Gastrocnemius medialis (tissue), 4 donors: Measurements from ENCODE around the gene ACYP2. TPM values are rescaled to one million over a fixed set of nuclear protein-coding genes. Genes with fewer than 3 reads are reported as not detected.

Source experiments
- ATAC-seq, 2 donors: fragments of 150-250 bp; one replicate each; pipeline ENCODE4 v1.9.1; 2016
- DNase-seq, 2 donors: peaks; one replicate each; pipeline ENCODE4 v3.0.0-alpha.2; 2019
- H3K27ac ChIP-seq, 4 donors: fragments of 200-600 bp; sonication (generic); 1 replicate in 1 of 4; 2 replicates in 3 of 4; pipeline ENCODE4 v1.5.1; 2016 to 2018; ENCODE audit warnings: mild to moderate bottlenecking in 2 of 4, moderate library complexity in 1 of 4
- H3K27me3 ChIP-seq, 3 donors: fragments of 200-600 bp; sonication (generic) in 2 of 3; 1 replicate in 1 of 3; 2 replicates in 2 of 3; pipeline versions ENCODE4 v1.5.1 to v1.6.0; 2016 to 2019; ENCODE audit warnings: mild to moderate bottlenecking in 1 of 3, moderate library complexity in 1 of 3
- H3K36me3 ChIP-seq, 2 donors: fragments of 200-600 bp; sonication (generic) in 1 of 2; one replicate each; pipeline ENCODE4 v1.5.1; 2017 to 2018
- H3K4me1 ChIP-seq, 2 donors: fragments of 200-600 bp; sonication (generic) in 1 of 2; one replicate each; pipeline ENCODE4 v1.5.1; 2016 to 2017; ENCODE audit warnings: mild to moderate bottlenecking in 2 of 2
- H3K4me3 ChIP-seq, 4 donors: fragments of 200-600 bp; sonication (generic) in 3 of 4; 1 replicate in 1 of 4; 2 replicates in 3 of 4; pipeline ENCODE4 v1.5.1; 2016 to 2019; ENCODE audit warnings: mild to moderate bottlenecking in 2 of 4
- H3K9me3 ChIP-seq, 3 donors: fragments of 200-600 bp; sonication (generic) in 2 of 3; 1 replicate in 1 of 3; 2 replicates in 2 of 3; pipeline ENCODE4 v1.5.1; 2016 to 2019
- CTCF ChIP-seq, 5 experiments: fragments of 450-650 bp in 3 of 5; fragments of 200-600 bp in 2 of 5; sonication (generic) in 2 of 5; IDR thresholded peaks in 4 of 5; conservative IDR thresholded peaks in 1 of 5; 1 replicate in 4 of 5; 2 replicates in 1 of 5; pipeline ENCODE4 v1.5.1; 2016 to 2019; ENCODE audit warnings: antibody characterized with exemption in 5 of 5, mild to moderate bottlenecking in 3 of 5, moderate library complexity in 3 of 5
- POLR2A ChIP-seq, 2 donors: fragments of 450-650 bp; IDR thresholded peaks; one replicate each; pipeline ENCODE4 v1.6.1; 2017; ENCODE audit warnings: antibody characterized with exemption in 2 of 2, mild to moderate bottlenecking in 2 of 2, moderate library complexity in 2 of 2
- in situ Hi-C, 4 donors: fragments of 200-750 bp; cut with MboI; loops; one replicate each; pipeline versions ENCODE4 v1.15.0 to v1.8.0; 2017; ENCODE audit warnings: low sequenced_read_pairs in 4 of 4
- intact Hi-C: fragments of 100-400 bp; cut with DNase I; formaldehyde crosslinking; loops from one replicate; pipeline ENCODE4 v1.15.1; 2023; ENCODE audit warnings: low total_unique reads
- total RNA-seq, 4 donors: library from RNA; depleted of rRNA; stranded (reverse); fragments of >200 nt; gene quantifications; one replicate each; pipeline versions ENCODE4 v1.1.0 to v1.2.3, GENCODE V29; 2016

The ACYP2 gene
- total RNA-seq, 4 donors from 2014 or later = 52.9 to 121 (median 107) TPM

GRCh38 chr2:54267577-54267976, 152.2 kb downstream of the ACYP2 start:
- no peaks in the 10 kb centered on the region for H3K9me3 ChIP-seq
- in situ Hi-C loops = no loop called here
- no peaks in the 10 kb centered on the region for H3K4me1 ChIP-seq
- no peak for TF ChIP-seq CTCF (IDR thresholded peaks at IDR 0.05 in 4 of 5, conservative IDR thresholded peaks at IDR 0.05 in 1 of 5)
- TF ChIP-seq POLR2A (IDR thresholded peaks at IDR 0.05) = no peak
- no peaks in the 10 kb centered on the region for H3K36me3 ChIP-seq
- H3K27me3 ChIP-seq = no peaks in the 10 kb centered on the region
- ATAC-seq (no peak), DNase-seq (no peak)
- no peak overlapping the region for H3K4me3 ChIP-seq
- intact Hi-C loops = no loop called here
- H3K27ac ChIP-seq = peak overlapping the region in 1 of 4 donors; percentile 2

- no peak overlapping the region for H3K4me3 ChIP-seq
- in situ Hi-C loops = no loop called here
- no peaks in the 10 kb centered on the region for H3K9me3 ChIP-seq
- no peak for ATAC-seq
- TF ChIP-seq POLR2A (IDR thresholded peaks at IDR 0.05) = no peak
- TF ChIP-seq CTCF (IDR thresholded peaks at IDR 0.05 in 4 of 5, conservative IDR thresholded peaks at IDR 0.05 in 1 of 5) = no peak
- H3K4me1 ChIP-seq = no peaks in the 10 kb centered on the region
- H3K27me3 ChIP-seq = no peaks in the 10 kb centered on the region
- DNase-seq = no peak
- H3K27ac ChIP-seq = no peak overlapping the region
- intact Hi-C loops = no loop called here
- no peaks in the 10 kb centered on the region for H3K36me3 ChIP-seq
Measured at GRCh38 chr2:54271189-54271588, 155.8 kb downstream of the ACYP2 start.

- no peaks in the 10 kb centered on the region for H3K4me1 ChIP-seq
- H3K27me3 ChIP-seq = no peaks in the 10 kb centered on the region
- no peaks in the 10 kb centered on the region for H3K9me3 ChIP-seq
- no peak overlapping the region for H3K4me3 ChIP-seq
- intact Hi-C loops = no loop called here
- DNase-seq (no peak), ATAC-seq (no peak)
- no peak for TF ChIP-seq CTCF (IDR thresholded peaks at IDR 0.05 in 4 of 5, conservative IDR thresholded peaks at IDR 0.05 in 1 of 5)
- TF ChIP-seq POLR2A (IDR thresholded peaks at IDR 0.05) = no peak
- H3K36me3 ChIP-seq = no peaks in the 10 kb centered on the region
- H3K27ac ChIP-seq = no peak overlapping the region
- in situ Hi-C loops = no loop called here
Measured at GRCh38 chr2:54271843-54272627, 156.6 kb downstream of the ACYP2 start.

GRCh38 chr2:54274781-54275242, 159.4 kb downstream of the ACYP2 start:
- in situ Hi-C loops = no loop called here
- Histone ChIP-seq H3K9me3 (no peaks in the 10 kb centered on the region), H3K36me3 (no peaks in the 10 kb centered on the region), H3K4me3 (no peak overlapping the region), H3K27ac (peak overlapping the region in 2 of 4 donors; percentile 0 to 4), H3K4me1 (no peaks in the 10 kb centered on the region), H3K27me3 (no peaks in the 10 kb centered on the region)
- TF ChIP-seq POLR2A (IDR thresholded peaks at IDR 0.05) (no peak), CTCF (IDR thresholded peaks at IDR 0.05 in 4 of 5, conservative IDR thresholded peaks at IDR 0.05 in 1 of 5) (no peak)
- ATAC-seq (peak in 1 of 2 donors; percentile 61), DNase-seq (no peak)
- intact Hi-C loops = no loop called here
